K562 (cell line): ENCODE results near the gene ATXN1. TPM values are rescaled to one million over a fixed set of nuclear protein-coding genes. Genes with fewer than 3 reads are reported as not detected.
"Not testable (repeated sequence)": the region's sequence is repeated elsewhere in the genome, so short reads cannot be mapped to it uniquely, and the experiment has no call there.

Experiments used
- ATAC-seq: fragments of 200-7000 bp; cut with Tn5 transposase; 3 replicates; pipeline ENCODE4 v1.9.1; 2020; ENCODE audit warnings: moderate library complexity
- BruUV-seq: library from RNA; stranded (reverse); fragments of 400-500 nt; replicated peaks from 2 replicates; lab custom pipeline; 2021; lab: Mats Ljungman, UMichigan
- CTCF ChIA-PET: fragments of 300-600 bp; formaldehyde crosslinking; extraction: SDS; loops from one replicate; lab custom pipeline; 2021; ENCODE audit warnings: low intra/inter-chr PET ratio; lab: Yijun Ruan, JAX
- POLR2A ChIA-PET: fragments of 300-600, 350-650 bp; sonication (Branson Sonifier 250); formaldehyde crosslinking; extraction: SDS; loops from one replicate; lab custom pipeline; 2021; ENCODE audit warnings: antibody characterized with exemption, inconsistent platforms; lab: Yijun Ruan, JAX
- DNase-seq, 4 experiments: peaks; one replicate each; pipeline versions ENCODE4 v3.0.0 to v3.0.0-alpha.2; 2011 to 2018; ENCODE audit warnings: low spot score in 3 of 4, mixed read lengths in 3 of 4; ENCODE audit errors: extremely low read depth in 1 of 4
- FAIRE-seq: peaks from 2 replicates; lab custom pipeline; 2011; peaks lifted over from hg19 to GRCh38; lab: Jason Lieb, UNC
- H2AFZ ChIP-seq: 2 replicates; pipeline ENCODE4 v1.6.0; 2011; ENCODE audit warnings: low read depth, low read length, control low read depth, inconsistent platforms
- H3K27ac ChIP-seq: fragments of 200-600 bp; 3 replicates; pipeline ENCODE4 v1.8.0; 2011; ENCODE audit warnings: low read depth, mild to moderate bottlenecking, control low read depth, inconsistent platforms, low read length, moderate library complexity, mixed read lengths; ENCODE audit errors: extremely low read depth
- H3K27me3 ChIP-seq, 2 experiments: fragments of 300-600 bp in 1 of 2; 2 replicates in 1 of 2; 3 replicates in 1 of 2; pipeline versions ENCODE4 v1.6.0 to v1.8.0; 2011; ENCODE audit warnings: inconsistent platforms in 2 of 2, low read length in 2 of 2, mild to moderate bottlenecking in 1 of 2, mixed read lengths in 1 of 2, moderate library complexity in 1 of 2; ENCODE audit not compliant: control insufficient read depth in 2 of 2, insufficient read depth in 2 of 2
- H3K36me3 ChIP-seq: fragments of 300-600 bp; 3 replicates; pipeline ENCODE4 v1.8.0; 2011; ENCODE audit warnings: mild to moderate bottlenecking, low read length, inconsistent platforms; ENCODE audit not compliant: control insufficient read depth, insufficient read depth
- H3K4me1 ChIP-seq, 2 experiments: fragments of 200-600 bp in 1 of 2; replicated peaks in 1 of 2; 2 replicates in 1 of 2; 3 replicates in 1 of 2; pipeline versions ENCODE4 v1.5.1 to v1.8.0; 2011; ENCODE audit warnings: inconsistent platforms in 2 of 2, low read length in 2 of 2, mild to moderate bottlenecking in 1 of 2, mixed read lengths in 1 of 2, moderate library complexity in 1 of 2; ENCODE audit not compliant: control insufficient read depth in 2 of 2, insufficient read depth in 2 of 2
- H3K4me2 ChIP-seq: 2 replicates; pipeline ENCODE4 v1.6.1; 2011; ENCODE audit warnings: low read length, control low read depth, inconsistent platforms, mixed read lengths; ENCODE audit not compliant: insufficient read depth
- H3K4me3 ChIP-seq: fragments of 200-600 bp; sonication (generic), shearing (Covaris generic); 2 replicates; pipeline ENCODE4 v1.5.1; 2016; ENCODE audit warnings: control low read depth, inconsistent platforms
- H3K79me2 ChIP-seq: fragments of 200-600 bp; 3 replicates; pipeline ENCODE4 v1.8.0; 2011; ENCODE audit warnings: low read length, inconsistent platforms; ENCODE audit not compliant: control insufficient read depth, insufficient read depth
- H3K9ac ChIP-seq, 2 experiments: 2 replicates each; pipeline versions ENCODE4 v1.6.0 to v1.6.1; 2011; ENCODE audit warnings: low read depth in 2 of 2, low read length in 2 of 2, control low read depth in 1 of 2, inconsistent platforms in 1 of 2, mild to moderate bottlenecking in 1 of 2, mixed read lengths in 1 of 2; ENCODE audit not compliant: insufficient read depth in 1 of 2
- H3K9me1 ChIP-seq: one replicate; pipeline ENCODE4 v1.6.0; 2011; ENCODE audit warnings: inconsistent platforms, mild to moderate bottlenecking, low read length, moderate library complexity; ENCODE audit not compliant: control insufficient read depth, insufficient read depth
- H3K9me3 ChIP-seq: replicated peaks from 2 replicates; pipeline ENCODE4 v1.5.1; 2011; ENCODE audit warnings: low read depth, low read length, inconsistent platforms; ENCODE audit not compliant: control insufficient read depth, insufficient read depth
- H4K20me1 ChIP-seq: replicated peaks from 2 replicates; pipeline ENCODE4 v1.6.1; 2011; ENCODE audit warnings: low read length, inconsistent platforms, mixed read lengths; ENCODE audit not compliant: control insufficient read depth, insufficient read depth
- CBFA2T2 ChIP-seq: fragments of 450-650 bp; conservative IDR thresholded peaks from 2 replicates; pipeline ENCODE4 v1.6.1; 2017; ENCODE audit warnings: mild to moderate bottlenecking
- CBFA2T3 ChIP-seq: fragments of 450-650 bp; IDR thresholded peaks from 2 replicates; pipeline ENCODE4 v1.6.1; 2017
- MTA3 ChIP-seq: fragments of 450-650 bp; formaldehyde crosslinking; IDR thresholded peaks from 2 replicates; pipeline ENCODE4 v1.6.1; 2017; ENCODE audit warnings: mild to moderate bottlenecking, borderline replicate concordance
- NCOR1 ChIP-seq: fragments of 450-650 bp; IDR thresholded peaks from 2 replicates; pipeline ENCODE4 v1.6.1; 2016; ENCODE audit warnings: mild to moderate bottlenecking, moderate library complexity
- NR2C1 ChIP-seq, 2 experiments: fragments of 450-650 bp; IDR thresholded peaks; 2 replicates each; pipeline ENCODE4 v1.6.1; 2017; ENCODE audit warnings: mild to moderate bottlenecking in 2 of 2, antibody characterized with exemption in 1 of 2, inconsistent platforms in 1 of 2, missing compliant biosample characterization in 1 of 2, missing genetic modification characterization in 1 of 2
- RBBP5 ChIP-seq: fragments of 200-600 bp; sonication (generic); IDR thresholded peaks from 2 replicates; pipeline ENCODE4 v1.6.1; 2012; ENCODE audit warnings: borderline replicate concordance, mild to moderate bottlenecking, low read length, control low read depth, inconsistent platforms; ENCODE audit not compliant: insufficient read depth, poor library complexity, severe bottlenecking
- ZEB2 ChIP-seq: fragments of 450-650 bp; IDR thresholded peaks from 2 replicates; pipeline ENCODE4 v1.6.1; 2016
- ZNF263 ChIP-seq: sonication (generic); formaldehyde crosslinking; IDR thresholded peaks from 2 replicates; pipeline ENCODE4 v1.8.0; 2022; ENCODE audit warnings: mild to moderate bottlenecking, missing genetic modification reagents, borderline replicate concordance
- WGBS: fragments of 100-300 bp; shearing (Covaris generic); methylation state at CpG from one replicate; pipeline ENCODE4 v1.1.6; 2016; ENCODE audit warnings: low coverage, mixed read lengths; ENCODE audit not compliant: insufficient coverage; ENCODE audit errors: missing lambda C conversion rate; 5-methylcytosine and 5-hydroxymethylcytosine counted together
- in situ Hi-C: fragments of 300-500 bp; cut with MboI; formaldehyde crosslinking; loops from 4 replicates; pipeline ENCODE4 v1.15.0; 2018; ENCODE audit warnings: inconsistent platforms, mixed read lengths
- intact Hi-C: fragments of 100-400 bp; cut with micrococcal nuclease; formaldehyde crosslinking; loops from 2 replicates; pipeline ENCODE4 v1.14.2; 2022
- polyA plus RNA-seq, 8 experiments: library from polyadenylated mRNA; depleted of rRNA in 4 of 8; stranded (reverse) in 5 of 8; unstranded in 3 of 8; fragments of >200 nt; fragmentation: Nextera tagmentation in 2 of 8; fragmentation: Illumina TruSeq in 1 of 8; extraction: Ambion mirVana in 2 of 8; extraction: Trizol in 1 of 8; gene quantifications; 2 replicates each; pipeline versions ENCODE4 v1.2.1 to v1.2.3, GENCODE V29; 2011 to 2014; ENCODE audit warnings: inconsistent platforms in 1 of 8, missing spikeins in 1 of 8
- total RNA-seq, 7 experiments: library from RNA; depleted of rRNA in 6 of 7; stranded (reverse); fragments of >200 nt in 6 of 7; fragmentation: Illumina TruSeq in 2 of 7; extraction: Trizol in 2 of 7; gene quantifications; 2 replicates each; pipeline versions ENCODE4 v1.2.1 to v1.2.3, GENCODE V29; 2011 to 2021; ENCODE audit warnings: low replicate concordance in 1 of 7
- TF ChIP-seq, protein P1 (sequence below): sonication (generic); IDR thresholded peaks from 2 replicates; pipeline ENCODE4 v1.6.1; 2016
- TF ChIP-seq, protein P2 (sequence below): fragments of 450-650 bp; IDR thresholded peaks from 2 replicates; pipeline ENCODE4 v1.6.1; 2016; ENCODE audit warnings: missing biosample characterization, missing genetic modification characterization
- TF ChIP-seq, protein P3 (sequence below): fragments of 450-650 bp; IDR thresholded peaks from 2 replicates; pipeline ENCODE4 v1.6.1; 2017; ENCODE audit warnings: antibody characterized with exemption, mild to moderate bottlenecking
- TF ChIP-seq, protein P4 (sequence below), 2 experiments: fragments of 450-650 bp; conservative IDR thresholded peaks; 2 replicates each; pipeline ENCODE4 v1.6.1; 2017; ENCODE audit warnings: mild to moderate bottlenecking in 2 of 2, moderate library complexity in 2 of 2

ATXN1 gene
- total and polyA plus RNA-seq, 9 of the 15 experiments (the other 6 are each of a cell fraction or from before 2014, with no cell fraction given): under 0.01 to 1.2 (median 0.58) TPM

DNA sequence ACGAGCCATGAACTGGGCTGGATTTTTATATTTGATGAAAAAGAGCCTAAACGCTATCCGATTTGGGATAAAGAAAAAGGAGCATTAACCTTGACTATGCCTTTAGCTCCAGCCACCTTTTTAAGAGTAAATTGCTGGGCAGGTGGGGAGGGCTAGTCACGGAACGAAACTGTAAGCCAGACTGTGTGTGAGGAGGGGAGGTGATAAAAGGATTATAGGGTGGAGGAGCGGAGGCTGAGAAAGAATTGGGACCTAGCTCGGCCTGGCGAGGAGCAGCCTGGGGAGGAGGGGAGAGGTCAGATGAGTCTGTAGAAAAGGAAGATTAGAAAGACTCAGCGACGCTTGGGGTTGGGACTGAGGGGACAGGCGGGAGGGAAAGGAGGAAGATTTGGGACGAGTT, 498.5 kb downstream of the ATXN1 start:
- in situ Hi-C loops; H3K4me2 ChIP-seq; H2AFZ ChIP-seq; H4K20me1 ChIP-seq; H3K9me3 ChIP-seq; H3K27ac ChIP-seq; intact Hi-C loops; FAIRE-seq; BruUV-seq; H3K4me3 ChIP-seq; CTCF ChIA-PET; H3K9me1 ChIP-seq; ATAC-seq; H3K9ac ChIP-seq; H3K27me3 ChIP-seq; TF ChIP-seq NR2C1 (IDR thresholded peaks at IDR 0.05): not testable (repeated sequence)
- TF ChIP-seq MTA3: 0 out of 2 replicates have a peak, but pooled peaks have one; percentile 5
- TF ChIP-seq NR2C1 (tag; IDR thresholded peaks at IDR 0.05): peak; percentile 35; the same call in 1 of the 2 replicates
- TF ChIP-seq, protein P1, sequence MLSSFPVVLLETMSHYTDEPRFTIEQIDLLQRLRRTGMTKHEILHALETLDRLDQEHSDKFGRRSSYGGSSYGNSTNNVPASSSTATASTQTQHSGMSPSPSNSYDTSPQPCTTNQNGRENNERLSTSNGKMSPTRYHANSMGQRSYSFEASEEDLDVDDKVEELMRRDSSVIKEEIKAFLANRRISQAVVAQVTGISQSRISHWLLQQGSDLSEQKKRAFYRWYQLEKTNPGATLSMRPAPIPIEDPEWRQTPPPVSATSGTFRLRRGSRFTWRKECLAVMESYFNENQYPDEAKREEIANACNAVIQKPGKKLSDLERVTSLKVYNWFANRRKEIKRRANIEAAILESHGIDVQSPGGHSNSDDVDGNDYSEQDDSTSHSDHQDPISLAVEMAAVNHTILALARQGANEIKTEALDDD: 0 out of 2 replicates have a peak, but pooled peaks have one; percentile 42
- TF ChIP-seq ZNF263 (CRISPR knock-in tag): peak; percentile 97
- peak; percentile 36 for TF ChIP-seq RBBP5
- TF ChIP-seq CBFA2T3: peak; percentile 47
- TF ChIP-seq, protein P2, sequence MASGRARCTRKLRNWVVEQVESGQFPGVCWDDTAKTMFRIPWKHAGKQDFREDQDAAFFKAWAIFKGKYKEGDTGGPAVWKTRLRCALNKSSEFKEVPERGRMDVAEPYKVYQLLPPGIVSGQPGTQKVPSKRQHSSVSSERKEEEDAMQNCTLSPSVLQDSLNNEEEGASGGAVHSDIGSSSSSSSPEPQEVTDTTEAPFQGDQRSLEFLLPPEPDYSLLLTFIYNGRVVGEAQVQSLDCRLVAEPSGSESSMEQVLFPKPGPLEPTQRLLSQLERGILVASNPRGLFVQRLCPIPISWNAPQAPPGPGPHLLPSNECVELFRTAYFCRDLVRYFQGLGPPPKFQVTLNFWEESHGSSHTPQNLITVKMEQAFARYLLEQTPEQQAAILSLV: 0 out of 2 replicates have a peak, but pooled peaks have one; percentile 22
- TF ChIP-seq ZEB2: 0 out of 2 replicates have a peak, but pooled peaks have one; percentile 8
- 0 out of 2 replicates have a peak, but pooled peaks have one; percentile 35 for TF ChIP-seq CBFA2T2
- TF ChIP-seq, protein P3, sequence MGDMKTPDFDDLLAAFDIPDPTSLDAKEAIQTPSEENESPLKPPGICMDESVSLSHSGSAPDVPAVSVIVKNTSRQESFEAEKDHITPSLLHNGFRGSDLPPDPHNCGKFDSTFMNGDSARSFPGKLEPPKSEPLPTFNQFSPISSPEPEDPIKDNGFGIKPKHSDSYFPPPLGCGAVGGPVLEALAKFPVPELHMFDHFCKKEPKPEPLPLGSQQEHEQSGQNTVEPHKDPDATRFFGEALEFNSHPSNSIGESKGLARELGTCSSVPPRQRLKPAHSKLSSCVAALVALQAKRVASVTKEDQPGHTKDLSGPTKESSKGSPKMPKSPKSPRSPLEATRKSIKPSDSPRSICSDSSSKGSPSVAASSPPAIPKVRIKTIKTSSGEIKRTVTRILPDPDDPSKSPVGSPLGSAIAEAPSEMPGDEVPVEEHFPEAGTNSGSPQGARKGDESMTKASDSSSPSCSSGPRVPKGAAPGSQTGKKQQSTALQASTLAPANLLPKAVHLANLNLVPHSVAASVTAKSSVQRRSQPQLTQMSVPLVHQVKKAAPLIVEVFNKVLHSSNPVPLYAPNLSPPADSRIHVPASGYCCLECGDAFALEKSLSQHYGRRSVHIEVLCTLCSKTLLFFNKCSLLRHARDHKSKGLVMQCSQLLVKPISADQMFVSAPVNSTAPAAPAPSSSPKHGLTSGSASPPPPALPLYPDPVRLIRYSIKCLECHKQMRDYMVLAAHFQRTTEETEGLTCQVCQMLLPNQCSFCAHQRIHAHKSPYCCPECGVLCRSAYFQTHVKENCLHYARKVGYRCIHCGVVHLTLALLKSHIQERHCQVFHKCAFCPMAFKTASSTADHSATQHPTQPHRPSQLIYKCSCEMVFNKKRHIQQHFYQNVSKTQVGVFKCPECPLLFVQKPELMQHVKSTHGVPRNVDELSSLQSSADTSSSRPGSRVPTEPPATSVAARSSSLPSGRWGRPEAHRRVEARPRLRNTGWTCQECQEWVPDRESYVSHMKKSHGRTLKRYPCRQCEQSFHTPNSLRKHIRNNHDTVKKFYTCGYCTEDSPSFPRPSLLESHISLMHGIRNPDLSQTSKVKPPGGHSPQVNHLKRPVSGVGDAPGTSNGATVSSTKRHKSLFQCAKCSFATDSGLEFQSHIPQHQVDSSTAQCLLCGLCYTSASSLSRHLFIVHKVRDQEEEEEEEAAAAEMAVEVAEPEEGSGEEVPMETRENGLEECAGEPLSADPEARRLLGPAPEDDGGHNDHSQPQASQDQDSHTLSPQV: 0 out of 2 replicates have a peak, but pooled peaks have one; percentile 52
- TF ChIP-seq, protein P4, sequence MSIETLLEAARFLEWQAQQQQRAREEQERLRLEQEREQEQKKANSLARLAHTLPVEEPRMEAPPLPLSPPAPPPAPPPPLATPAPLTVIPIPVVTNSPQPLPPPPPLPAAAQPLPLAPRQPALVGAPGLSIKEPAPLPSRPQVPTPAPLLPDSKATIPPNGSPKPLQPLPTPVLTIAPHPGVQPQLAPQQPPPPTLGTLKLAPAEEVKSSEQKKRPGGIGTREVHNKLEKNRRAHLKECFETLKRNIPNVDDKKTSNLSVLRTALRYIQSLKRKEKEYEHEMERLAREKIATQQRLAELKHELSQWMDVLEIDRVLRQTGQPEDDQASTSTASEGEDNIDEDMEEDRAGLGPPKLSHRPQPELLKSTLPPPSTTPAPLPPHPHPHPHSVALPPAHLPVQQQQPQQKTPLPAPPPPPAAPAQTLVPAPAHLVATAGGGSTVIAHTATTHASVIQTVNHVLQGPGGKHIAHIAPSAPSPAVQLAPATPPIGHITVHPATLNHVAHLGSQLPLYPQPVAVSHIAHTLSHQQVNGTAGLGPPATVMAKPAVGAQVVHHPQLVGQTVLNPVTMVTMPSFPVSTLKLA (conservative IDR thresholded peaks at IDR 0.05): 0 out of 4 replicates have a peak, but pooled peaks of 1 of the 2 experiments have one; percentile 13
- peak; percentile 67 for TF ChIP-seq NCOR1
- Histone ChIP-seq H3K79me2 (peaks cover 46% of the 10 kb centered on the region), H3K36me3 (peaks cover 41% of the 10 kb centered on the region), H3K4me1 (peaks cover 17 to 24% of the 10 kb centered on the region in 2 experiments; a peak in 4 of 5 replicates)
- POLR2A ChIA-PET: interaction anchor here (1.0 to 2.1 kb wide), 3 partner anchors 14 to 27 kb away, joined by 3 to 5 read pairs (median 3); no protein-coding TSS in a partner anchor
- 2% methylated on average over 7 of the region's 12 CpGs for WGBS
- DNase-seq: peak in 1 of 4 experiments; percentile 58
